ENCODE measurements around the gene GMPR.

GMPR gene

GRCh38 chr6:16270178-16270794 is 31.9 kb downstream of the GMPR start:
- H3K4me3 ChIP-seq (ENCODE audit: low read depth, low read length) = no peak overlapping the region

GRCh38 chr6:16271428-16271827 is 33.0 kb downstream of the GMPR start:
- H3K4me3 ChIP-seq (ENCODE audit: low read depth, low read length) = no peak overlapping the region

GRCh38 chr6:16272201-16272600 is 33.8 kb downstream of the GMPR start:
- no peak overlapping the region for H3K4me3 ChIP-seq (ENCODE audit: low read depth, low read length)

DNA sequence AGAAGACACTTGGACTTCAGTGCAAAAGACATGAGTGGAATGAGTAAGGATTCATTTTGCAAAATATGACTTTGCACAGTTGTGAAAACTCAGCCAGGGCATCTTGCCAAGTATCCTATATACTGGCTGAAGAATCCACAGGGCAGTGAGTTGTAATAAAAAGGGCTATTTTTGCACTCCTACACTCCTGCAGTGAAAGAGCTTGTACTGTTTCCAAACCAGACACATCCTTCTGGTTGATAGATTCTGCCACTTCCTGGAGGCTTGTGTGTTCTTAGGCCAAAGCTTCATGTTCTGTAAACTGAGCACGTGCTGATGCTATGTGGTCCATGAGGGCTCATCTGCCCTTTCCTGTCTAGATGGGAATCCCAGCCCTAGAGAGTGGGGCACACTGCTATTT is 34.9 kb downstream of the GMPR start:
- H3K4me3 ChIP-seq (ENCODE audit: low read depth, low read length) = no peak overlapping the region

GRCh38 chr6:16274483-16274882 is 36.1 kb downstream of the GMPR start:
- H3K4me3 ChIP-seq (ENCODE audit: low read depth, low read length) = no peak overlapping the region

- no peak overlapping the region for H3K4me3 ChIP-seq (ENCODE audit: low read depth, low read length)
Measured at GRCh38 chr6:16274885-16275589, 36.6 kb downstream of the GMPR start.

DNA sequence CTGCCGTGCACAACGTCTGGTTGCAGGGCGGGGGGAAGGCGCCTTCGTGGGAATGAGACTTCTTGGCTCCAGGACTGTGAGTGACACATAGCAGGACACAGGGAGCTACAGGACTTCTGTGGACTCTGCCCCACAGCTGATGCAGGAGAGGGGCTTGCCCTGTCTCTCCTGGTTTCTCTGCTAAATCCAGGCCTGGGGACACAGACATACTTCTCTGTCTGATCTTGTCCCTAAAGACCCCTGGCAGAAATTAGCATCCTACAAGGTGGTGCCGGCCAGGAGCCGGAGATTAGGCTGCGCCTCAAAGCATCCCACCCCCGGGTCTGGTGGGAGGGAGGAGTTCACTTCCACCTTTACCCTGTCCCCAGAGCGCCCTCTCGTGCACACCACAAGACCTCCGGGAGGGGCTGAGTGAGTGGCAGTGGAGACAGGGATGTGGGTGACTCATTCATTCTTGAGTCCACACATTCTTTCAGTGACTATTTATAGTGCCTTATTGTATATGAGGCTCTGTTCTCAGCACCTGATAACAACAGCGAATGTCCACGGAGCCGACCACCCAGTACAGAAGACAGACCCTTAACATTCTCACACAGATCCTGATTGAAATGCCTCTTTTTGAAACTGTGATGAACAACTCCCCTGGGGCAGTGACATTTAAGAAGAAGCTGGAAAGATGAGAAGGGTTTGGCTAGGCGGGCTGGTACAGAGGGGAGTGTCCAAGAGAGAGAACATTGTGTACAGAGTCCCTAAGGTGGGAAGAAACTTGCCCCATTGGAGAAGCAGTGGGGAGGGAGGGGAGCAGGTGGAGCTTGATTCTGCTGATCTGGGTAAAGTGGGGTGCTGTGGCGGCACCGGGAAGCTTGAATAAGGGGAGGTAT is 39.0 kb downstream of the GMPR start:
- H3K4me3 ChIP-seq (ENCODE audit: low read depth, low read length) = no peak overlapping the region

DNA sequence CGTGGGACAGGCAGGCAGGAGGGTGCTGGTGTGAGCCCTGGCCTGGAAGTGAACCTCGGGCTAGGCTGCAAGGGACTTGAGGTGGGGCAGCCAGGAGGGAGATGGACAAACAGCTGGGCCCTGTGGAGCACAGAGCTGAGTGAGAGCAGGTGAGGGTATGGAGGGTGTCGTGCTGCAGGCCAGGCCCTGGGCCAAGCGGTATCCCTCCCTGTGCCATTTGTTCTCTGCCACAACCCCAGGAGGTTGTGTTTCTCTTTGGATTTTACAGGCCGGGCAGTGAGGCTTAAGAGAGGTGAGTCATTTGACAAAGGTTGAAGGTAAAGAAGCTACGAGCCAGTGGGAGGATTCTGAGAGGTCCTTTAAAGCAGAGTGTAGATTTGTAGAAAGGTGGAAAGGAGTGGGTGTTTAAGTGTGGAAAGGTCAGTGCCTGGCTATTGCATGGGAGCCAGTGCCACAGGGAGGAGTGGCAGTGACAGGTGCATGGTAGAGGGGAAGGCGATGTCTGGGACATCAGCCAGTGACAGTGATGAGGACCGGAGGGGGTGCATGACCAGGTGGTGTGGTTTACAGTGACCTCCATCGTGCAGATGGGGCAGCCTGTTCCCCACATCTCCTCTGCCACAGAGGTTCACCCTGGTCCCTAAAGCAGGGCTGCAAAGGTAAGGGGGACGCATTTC is 39.8 kb downstream of the GMPR start:
- H3K4me3 ChIP-seq (ENCODE audit: low read depth, low read length) = no peak overlapping the region

DNA sequence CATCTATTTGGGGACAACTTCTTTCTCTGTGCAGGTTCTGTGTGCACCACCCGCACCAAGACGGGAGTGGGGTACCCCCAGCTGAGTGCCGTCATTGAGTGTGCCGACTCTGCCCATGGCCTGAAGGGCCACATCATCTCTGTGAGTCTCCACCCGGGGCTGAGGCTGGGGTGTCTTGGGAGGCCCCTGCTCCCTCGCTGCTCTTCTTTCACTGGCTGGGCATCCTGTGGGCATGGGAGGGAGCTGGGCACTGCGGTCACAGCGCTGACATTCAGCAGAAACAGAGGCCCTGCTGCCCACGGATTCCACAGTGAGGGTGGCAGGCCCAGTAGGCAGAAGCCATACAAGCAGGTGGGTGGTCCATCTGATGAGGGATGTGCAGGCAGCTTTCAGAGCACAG is 40.4 kb downstream of the GMPR start:
- no peak overlapping the region for H3K4me3 ChIP-seq (ENCODE audit: low read depth, low read length)

- no peak overlapping the region for H3K4me3 ChIP-seq (ENCODE audit: low read depth, low read length)
Measured at GRCh38 chr6:16279243-16279642, 40.9 kb downstream of the GMPR start.

DNA sequence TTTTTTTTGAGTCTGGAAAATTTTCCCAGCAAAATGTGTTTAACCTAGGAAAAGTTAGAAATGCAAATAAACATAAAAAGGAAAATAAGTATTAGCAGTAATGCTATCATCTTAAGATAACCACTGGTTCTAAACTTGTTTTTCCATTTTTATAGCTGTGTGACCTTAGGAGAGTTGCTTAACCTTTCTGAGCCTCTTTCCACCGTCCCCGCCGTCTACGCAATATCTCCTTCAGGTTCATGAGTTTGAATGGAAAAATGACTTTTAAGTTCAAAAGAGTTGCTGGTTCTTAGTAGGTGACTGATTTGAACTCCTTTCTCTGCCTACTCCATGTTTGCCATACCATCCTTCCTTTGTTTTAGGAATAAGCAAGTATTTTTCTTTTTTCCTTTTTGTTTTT is 44.0 kb downstream of the GMPR start:
- H3K4me3 ChIP-seq (ENCODE audit: low read depth, low read length) = no peak overlapping the region

- no peak overlapping the region for H3K4me3 ChIP-seq (ENCODE audit: low read depth, low read length)
Measured at GRCh38 chr6:16284472-16284871, 46.1 kb downstream of the GMPR start.

DNA sequence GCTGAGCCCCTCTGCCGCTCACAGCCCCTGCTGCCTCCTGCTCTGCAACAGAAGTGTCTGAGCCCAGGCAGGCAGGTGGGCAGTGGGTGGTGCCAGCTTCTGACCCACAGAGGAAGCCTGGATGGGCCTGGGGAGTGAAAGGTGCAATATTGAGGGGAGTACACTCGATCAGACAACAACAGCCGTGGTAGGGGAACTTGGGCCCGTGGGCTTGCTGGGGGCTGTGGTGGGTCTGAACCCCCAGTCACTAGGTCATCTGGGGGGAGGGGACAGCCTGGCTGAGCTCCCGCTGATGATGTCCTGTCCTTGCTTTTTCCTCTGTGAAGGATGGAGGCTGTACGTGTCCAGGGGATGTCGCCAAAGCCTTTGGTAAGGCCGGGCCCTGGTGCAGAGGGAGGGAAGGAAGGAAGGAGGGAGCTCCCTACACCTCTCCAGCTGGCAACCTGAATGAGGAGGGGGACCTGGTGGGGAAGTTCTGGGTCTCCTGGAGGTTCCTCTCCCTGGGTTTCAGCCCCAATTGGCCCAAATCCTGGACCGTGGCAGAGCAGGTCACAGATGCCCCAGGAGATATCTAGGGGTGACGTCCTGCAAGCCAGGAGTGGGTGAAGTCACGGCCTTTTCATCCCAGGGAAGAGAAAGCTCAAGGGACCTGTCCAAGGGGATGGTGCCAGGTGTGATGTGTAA is 47.2 kb downstream of the GMPR start:
- no peak overlapping the region for H3K4me3 ChIP-seq (ENCODE audit: low read depth, low read length)

DNA sequence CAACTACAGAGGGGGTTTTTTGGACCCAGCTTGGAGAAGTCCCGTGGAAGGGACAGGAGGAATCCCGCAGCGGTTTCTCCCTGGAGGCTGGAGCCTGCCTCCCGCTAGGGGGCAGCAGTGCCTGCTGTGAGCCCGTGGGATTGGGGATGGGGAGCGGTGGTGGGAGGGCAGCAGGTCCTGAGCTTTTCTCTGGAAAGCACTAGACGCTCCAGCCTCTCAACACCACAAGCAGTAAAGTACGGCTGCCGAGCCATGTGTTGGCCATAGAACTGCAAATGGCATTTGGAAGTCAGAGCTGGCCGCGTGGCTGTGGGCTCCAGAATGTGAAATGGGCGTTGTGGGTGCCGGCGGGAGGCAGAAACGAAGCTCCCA is 47.8 kb downstream of the GMPR start:
- H3K4me3 ChIP-seq (ENCODE audit: low read depth, low read length) = no peak overlapping the region

GRCh38 chr6:16288163-16288562 is 49.8 kb downstream of the GMPR start:
- no peak overlapping the region for H3K4me3 ChIP-seq (ENCODE audit: low read depth, low read length)

DNA sequence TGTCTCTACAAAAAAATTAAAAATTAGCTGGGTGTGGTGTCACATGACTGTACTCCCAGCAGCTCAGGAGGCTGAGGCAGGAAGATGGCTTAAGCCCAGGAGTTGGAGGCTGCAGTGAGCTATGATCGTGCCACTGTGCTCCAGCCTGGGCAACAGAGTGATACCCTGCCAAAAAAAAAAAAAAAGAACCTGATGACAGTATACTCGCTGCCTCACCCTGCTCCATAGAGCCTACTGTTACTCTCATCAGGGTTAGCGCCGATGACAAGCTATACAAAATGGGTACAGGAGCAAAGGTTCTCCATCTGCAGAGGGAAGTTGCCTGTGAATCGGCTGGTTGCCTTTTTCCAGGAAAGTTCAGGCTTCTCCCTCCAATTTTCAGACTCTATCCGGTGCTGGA is 53.4 kb downstream of the GMPR start:
- H3K4me3 ChIP-seq (ENCODE audit: low read depth, low read length) = no peak overlapping the region

- H3K4me3 ChIP-seq (ENCODE audit: low read depth, low read length) = no peak overlapping the region
Measured at GRCh38 chr6:16292432-16292831, 54.0 kb downstream of the GMPR start.

DNA sequence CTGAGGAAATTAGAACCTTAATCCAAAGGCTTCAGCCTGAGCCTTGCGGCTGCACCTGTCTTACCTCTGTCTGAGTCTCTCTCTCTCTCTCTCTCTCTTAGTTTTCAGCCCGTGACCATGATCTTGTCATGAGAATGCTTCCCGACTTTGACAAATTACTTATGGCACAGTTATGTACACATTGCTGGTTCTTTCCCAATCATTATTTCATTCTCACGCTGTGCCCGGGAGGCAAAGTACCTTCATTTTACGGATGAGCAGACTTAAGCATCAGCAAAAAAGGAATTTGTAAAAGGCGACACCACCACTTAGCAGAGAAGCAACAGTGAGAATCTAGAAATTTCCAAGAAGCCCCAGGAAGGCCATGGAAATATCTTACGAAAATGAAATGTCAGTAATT is 54.6 kb downstream of the GMPR start:
- no peak overlapping the region for H3K4me3 ChIP-seq (ENCODE audit: low read depth, low read length)

DNA sequence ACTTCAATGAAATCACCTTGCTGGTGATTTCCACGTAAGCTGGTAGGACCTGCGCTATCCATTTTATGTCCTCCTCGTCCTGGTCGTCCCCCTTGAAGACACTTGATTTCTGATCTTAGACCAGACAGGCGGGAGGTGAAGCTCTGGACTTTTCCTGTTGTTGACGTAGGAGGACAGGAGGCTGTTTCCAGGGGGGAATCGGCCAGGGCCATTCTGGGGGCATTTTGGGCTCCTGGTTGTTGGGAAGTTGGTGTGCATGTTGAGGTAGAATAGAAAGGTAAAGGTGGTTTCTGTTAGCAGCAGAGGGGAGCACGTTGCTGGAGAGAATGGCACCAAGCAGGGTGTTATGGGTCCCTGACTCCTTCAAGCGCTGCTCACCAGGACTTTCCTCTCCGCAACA is 56.0 kb downstream of the GMPR start:
- no peak overlapping the region for H3K4me3 ChIP-seq (ENCODE audit: low read depth, low read length)

GRCh38 chr6:16295060-16295459 is 56.7 kb downstream of the GMPR start:
- H3K4me3 ChIP-seq (ENCODE audit: low read depth, low read length) = no peak overlapping the region

GRCh38 chr6:16295471-16295870 is 57.1 kb downstream of the GMPR start:
- H3K4me3 ChIP-seq (ENCODE audit: low read depth, low read length) = no peak overlapping the region
